Tibial artery (tissue), 4 donors: Measurements from ENCODE around the gene GRID2.

Experiments
- DNase-seq, 2 donors: peaks; one replicate each; pipeline ENCODE4 v3.0.0-alpha.2; 2019
- H3K27ac ChIP-seq, 2 donors: fragments of 200-600 bp; sonication (generic) in 1 of 2; 1 replicate in 1 of 2; 2 replicates in 1 of 2; pipeline ENCODE4 v1.5.1; 2018 to 2019; ENCODE audit warnings: mild to moderate bottlenecking in 1 of 2
- H3K27me3 ChIP-seq, 2 donors: fragments of 200-600 bp; sonication (generic) in 1 of 2; one replicate each; pipeline versions ENCODE4 v1.5.1 to v1.6.0; 2016 to 2019
- H3K36me3 ChIP-seq, 3 donors: fragments of 200-600 bp; sonication (generic) in 2 of 3; one replicate each; pipeline ENCODE4 v1.5.1; 2016 to 2019; ENCODE audit warnings: mild to moderate bottlenecking in 2 of 3
- H3K4me1 ChIP-seq, 4 donors: fragments of 200-600 bp; sonication (generic) in 2 of 4; 1 replicate in 3 of 4; 2 replicates in 1 of 4; pipeline ENCODE4 v1.5.1; 2016 to 2019
- H3K4me3 ChIP-seq, 2 donors: fragments of 200-600 bp; sonication (generic) in 1 of 2; 1 replicate in 1 of 2; 2 replicates in 1 of 2; pipeline ENCODE4 v1.5.1; 2018 to 2019; ENCODE audit warnings: mild to moderate bottlenecking in 2 of 2
- H3K9me3 ChIP-seq, 3 donors: fragments of 200-600 bp; sonication (generic) in 1 of 3; one replicate each; pipeline ENCODE4 v1.5.1; 2016 to 2019
- intact Hi-C: fragments of 100-400 bp; cut with DNase I; formaldehyde crosslinking; loops from one replicate; pipeline ENCODE4 v1.15.0; 2023; ENCODE audit warnings: low total_unique reads
- TF ChIP-seq, protein P1 (sequence below), 2 experiments: fragments of 200-600 bp in 1 of 2; fragments of 450-650 bp in 1 of 2; IDR thresholded peaks; one replicate each; pipeline ENCODE4 v1.5.1; 2017 to 2019; ENCODE audit warnings: antibody characterized with exemption in 2 of 2, mild to moderate bottlenecking in 1 of 2, moderate library complexity in 1 of 2

GRID2 gene

DNA sequence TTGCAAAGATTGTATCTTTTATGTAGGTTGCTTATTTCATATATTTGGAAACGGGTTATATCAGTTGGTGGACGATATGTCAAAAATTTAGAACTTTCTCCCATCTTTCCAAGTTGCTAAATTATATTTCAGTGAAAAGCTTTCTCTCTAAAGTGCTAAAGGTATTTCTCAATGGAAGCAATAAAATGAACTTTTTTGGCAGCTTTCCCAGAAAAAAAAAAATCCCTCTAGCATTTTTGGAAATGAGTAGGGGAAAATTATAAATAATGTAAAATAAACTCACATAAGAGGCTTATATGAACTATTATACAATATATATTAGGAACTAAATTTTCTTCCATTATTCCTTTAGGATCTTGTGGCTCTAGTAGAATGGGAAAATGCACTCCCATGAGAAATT is 152.2 kb downstream of the GRID2 start:
- TF ChIP-seq, protein P1, sequence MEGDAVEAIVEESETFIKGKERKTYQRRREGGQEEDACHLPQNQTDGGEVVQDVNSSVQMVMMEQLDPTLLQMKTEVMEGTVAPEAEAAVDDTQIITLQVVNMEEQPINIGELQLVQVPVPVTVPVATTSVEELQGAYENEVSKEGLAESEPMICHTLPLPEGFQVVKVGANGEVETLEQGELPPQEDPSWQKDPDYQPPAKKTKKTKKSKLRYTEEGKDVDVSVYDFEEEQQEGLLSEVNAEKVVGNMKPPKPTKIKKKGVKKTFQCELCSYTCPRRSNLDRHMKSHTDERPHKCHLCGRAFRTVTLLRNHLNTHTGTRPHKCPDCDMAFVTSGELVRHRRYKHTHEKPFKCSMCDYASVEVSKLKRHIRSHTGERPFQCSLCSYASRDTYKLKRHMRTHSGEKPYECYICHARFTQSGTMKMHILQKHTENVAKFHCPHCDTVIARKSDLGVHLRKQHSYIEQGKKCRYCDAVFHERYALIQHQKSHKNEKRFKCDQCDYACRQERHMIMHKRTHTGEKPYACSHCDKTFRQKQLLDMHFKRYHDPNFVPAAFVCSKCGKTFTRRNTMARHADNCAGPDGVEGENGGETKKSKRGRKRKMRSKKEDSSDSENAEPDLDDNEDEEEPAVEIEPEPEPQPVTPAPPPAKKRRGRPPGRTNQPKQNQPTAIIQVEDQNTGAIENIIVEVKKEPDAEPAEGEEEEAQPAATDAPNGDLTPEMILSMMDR (IDR thresholded peaks at IDR 0.05): no peak
- intact Hi-C loops: no loop called here
- Histone ChIP-seq H3K27me3 (no peaks in the 10 kb centered on the region), H3K27ac (no peak overlapping the region), H3K4me3 (no peak overlapping the region), H3K9me3 (no peaks in the 10 kb centered on the region), H3K4me1 (no peaks in the 10 kb centered on the region), H3K36me3 (no peaks in the 10 kb centered on the region)
- DNase-seq: no peak

DNA sequence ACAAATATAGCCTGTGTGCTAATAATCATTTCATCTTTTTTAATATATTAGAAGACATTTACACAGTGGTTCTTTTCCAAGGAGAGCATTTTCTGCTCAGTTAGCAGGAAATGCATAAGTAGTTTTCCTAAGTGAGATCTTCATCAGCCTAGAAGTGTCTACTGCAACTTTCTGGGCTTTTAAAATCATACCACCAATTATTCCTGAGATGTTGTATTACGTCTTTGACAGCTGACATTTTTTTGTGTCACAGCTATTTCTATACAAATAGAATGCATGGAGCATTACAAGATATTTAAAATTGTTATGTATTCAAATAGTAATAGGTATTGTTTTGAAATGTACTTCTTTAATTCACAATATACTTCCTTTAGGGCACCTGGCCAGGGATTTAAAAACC is 158.0 kb downstream of the GRID2 start:
- no peak overlapping the region for H3K4me3 ChIP-seq
- no peaks in the 10 kb centered on the region for H3K4me1 ChIP-seq
- no peaks in the 10 kb centered on the region for H3K36me3 ChIP-seq
- DNase-seq: no peak
- H3K27ac ChIP-seq: no peak overlapping the region
- H3K27me3 ChIP-seq: no peaks in the 10 kb centered on the region
- H3K9me3 ChIP-seq: no peaks in the 10 kb centered on the region
- intact Hi-C loops: no loop called here
- TF ChIP-seq, protein P1 (IDR thresholded peaks at IDR 0.05): no peak

DNA sequence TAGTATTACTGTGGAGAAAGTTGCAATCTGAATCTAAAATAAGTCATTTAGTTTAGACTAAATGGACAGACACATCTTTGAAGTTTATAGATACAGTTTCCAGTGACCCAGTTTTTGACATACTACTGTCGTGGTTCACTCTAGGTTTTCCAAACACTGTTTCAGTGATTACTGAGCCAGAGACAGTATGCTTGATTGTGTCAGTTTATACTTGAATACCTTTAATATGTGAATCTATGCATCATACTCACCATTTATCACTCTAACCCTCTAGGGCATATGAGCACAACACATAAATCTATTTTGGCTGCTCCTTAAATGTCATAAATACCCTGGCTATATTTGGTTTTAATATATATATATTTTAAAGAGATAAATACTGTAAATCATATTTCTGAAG is 173.5 kb downstream of the GRID2 start:
- DNase-seq: no peak
- H3K4me1 ChIP-seq: no peaks in the 10 kb centered on the region
- intact Hi-C loops: no loop called here
- no peaks in the 10 kb centered on the region for H3K36me3 ChIP-seq
- no peaks in the 10 kb centered on the region for H3K27me3 ChIP-seq
- no peaks in the 10 kb centered on the region for H3K9me3 ChIP-seq
- H3K4me3 ChIP-seq: no peak overlapping the region
- TF ChIP-seq, protein P1 (IDR thresholded peaks at IDR 0.05): no peak
- H3K27ac ChIP-seq: no peak overlapping the region

DNA sequence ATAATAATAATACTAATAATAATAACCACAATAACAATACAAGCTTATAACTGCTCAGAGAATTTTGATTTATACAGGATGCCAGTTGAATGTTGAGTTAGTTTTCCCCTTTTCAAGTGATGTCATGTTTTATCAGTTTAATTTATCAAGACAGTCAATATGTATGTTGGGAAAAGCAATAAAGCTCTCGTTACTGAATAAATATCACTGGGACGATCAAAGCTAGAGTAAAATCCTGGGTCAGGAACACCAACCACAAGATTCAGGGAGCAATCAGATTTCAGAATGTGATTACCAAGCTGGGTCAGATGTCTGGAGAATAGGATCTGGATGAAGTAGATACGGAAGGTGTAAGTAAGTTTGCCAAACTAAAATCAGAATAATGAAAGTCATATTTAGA is 179.6 kb downstream of the GRID2 start:
- Histone ChIP-seq H3K9me3 (no peaks in the 10 kb centered on the region), H3K27ac (no peak overlapping the region)
- TF ChIP-seq, protein P1 (IDR thresholded peaks at IDR 0.05): no peak

DNA sequence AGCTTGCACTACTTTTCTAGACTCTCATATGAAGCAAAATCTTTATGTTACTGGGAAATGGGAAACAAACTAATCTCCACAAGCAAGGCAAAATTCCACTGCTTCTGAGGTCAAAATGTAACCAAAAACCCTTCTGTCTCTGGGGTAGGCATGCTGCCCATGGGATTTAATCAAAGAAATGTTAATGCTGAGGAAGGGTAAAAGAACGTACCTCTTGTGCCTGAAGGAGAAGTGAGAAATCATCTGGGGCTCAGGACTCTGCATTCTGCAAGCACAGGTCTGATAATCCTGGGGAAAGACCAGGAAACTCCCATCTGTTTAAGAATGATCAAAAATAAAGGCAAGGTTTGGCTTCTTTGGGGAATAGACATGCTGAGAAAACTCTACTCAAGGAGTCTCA is 184.7 kb downstream of the GRID2 start:
- H3K9me3 ChIP-seq: no peaks in the 10 kb centered on the region
- no peak overlapping the region for H3K27ac ChIP-seq
- TF ChIP-seq, protein P1 (IDR thresholded peaks at IDR 0.05): no peak
- DNase-seq: no peak
- intact Hi-C loops: no loop called here
- no peaks in the 10 kb centered on the region for H3K36me3 ChIP-seq
- H3K4me1 ChIP-seq: no peaks in the 10 kb centered on the region
- H3K27me3 ChIP-seq: no peaks in the 10 kb centered on the region
- no peak overlapping the region for H3K4me3 ChIP-seq

More for the DNA sequence above, 179.6 kb downstream of the GRID2 start:
- Histone ChIP-seq H3K4me3 (no peak overlapping the region), H3K4me1 (no peaks in the 10 kb centered on the region), H3K27me3 (no peaks in the 10 kb centered on the region), H3K36me3 (no peaks in the 10 kb centered on the region)
- DNase-seq: no peak
- intact Hi-C loops: no loop called here

DNA sequence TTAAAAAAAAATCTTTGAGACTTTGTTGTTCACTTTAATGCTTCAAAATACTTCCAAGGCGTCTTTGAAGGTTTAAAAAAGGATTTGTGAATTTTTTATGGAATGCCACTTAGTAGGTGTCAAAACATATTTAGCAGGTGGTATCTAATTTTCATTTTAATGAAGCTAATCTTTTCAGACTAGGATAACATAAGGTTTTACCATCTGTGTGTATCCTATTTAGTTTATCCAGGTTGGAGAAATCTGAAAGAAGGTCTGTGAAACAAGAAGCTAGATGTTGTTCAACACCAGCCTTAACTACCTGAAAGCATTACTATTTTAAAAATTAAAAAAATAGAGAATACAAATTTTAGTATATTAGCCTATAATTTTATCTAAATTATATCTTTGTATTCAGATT is 193.4 kb downstream of the GRID2 start:
- TF ChIP-seq, protein P1 (IDR thresholded peaks at IDR 0.05): no peak
- Histone ChIP-seq H3K36me3 (no peaks in the 10 kb centered on the region), H3K9me3 (no peaks in the 10 kb centered on the region)

More for the DNA sequence above, 193.4 kb downstream of the GRID2 start:
- no peak overlapping the region for H3K4me3 ChIP-seq
- intact Hi-C loops: no loop called here
- no peak for DNase-seq
- H3K27ac ChIP-seq: no peak overlapping the region
- no peaks in the 10 kb centered on the region for H3K4me1 ChIP-seq
- H3K27me3 ChIP-seq: no peaks in the 10 kb centered on the region
